Ovary (tissue), 9 donors: Measurements from ENCODE around the gene MDN1. TPM values are rescaled to one million over a fixed set of nuclear protein-coding genes. Genes with fewer than 3 reads are reported as not detected.

Experiments
- DNase-seq, 5 donors: peaks; one replicate each; pipeline ENCODE4 v3.0.0-alpha.2; 2019 to 2020
- H3K27ac ChIP-seq, 2 donors: fragments of 200-600 bp; one replicate each; pipeline versions ENCODE4 v1.5.1 to v1.8.0; 2019 to 2022
- H3K27me3 ChIP-seq: fragments of 200-600 bp; one replicate; pipeline ENCODE4 v1.8.0; 2022
- H3K36me3 ChIP-seq: fragments of 200-600 bp; sonication (generic); one replicate; pipeline ENCODE4 v1.5.1; 2019
- H3K4me1 ChIP-seq: one replicate; pipeline ENCODE4 v1.8.1; 2013; ENCODE audit warnings: mild to moderate bottlenecking, moderate library complexity; ENCODE audit not compliant: insufficient read depth
- H3K4me3 ChIP-seq: fragments of 200-600 bp; sonication (generic); one replicate; pipeline ENCODE4 v1.5.1; 2017
- H3K9me3 ChIP-seq, 2 donors: fragments of 200-600 bp in 1 of 2; sonication (generic) in 1 of 2; one replicate each; pipeline versions ENCODE4 v1.5.1 to v1.8.1; 2013 to 2019; ENCODE audit warnings: mild to moderate bottlenecking in 1 of 2, moderate library complexity in 1 of 2
- EP300 ChIP-seq: sonication (generic); formaldehyde crosslinking; IDR thresholded peaks from one replicate; pipeline ENCODE4 v1.6.1; 2017; ENCODE audit warnings: antibody characterized with exemption
- POLR2A ChIP-seq: fragments of 450-650 bp; IDR thresholded peaks from one replicate; pipeline ENCODE4 v1.6.1; 2017; ENCODE audit warnings: antibody characterized with exemption, mild to moderate bottlenecking, moderate library complexity
- WGBS, 3 donors: extraction: QIAGEN DNeasy Blood & Tissue Kit in 1 of 3; methylation state at CpG; one replicate each; pipeline versions ENCODE4 v1.1.5 to v1.1.7; 2013 to 2017; 5-methylcytosine and 5-hydroxymethylcytosine counted together
- intact Hi-C, 4 donors: fragments of 100-400 bp; cut with DNase I; formaldehyde crosslinking; loops; one replicate each; pipeline versions ENCODE4 v1.11.0 to v1.15.1; 2022 to 2023
- polyA plus RNA-seq, 2 donors: library from polyadenylated mRNA; stranded (reverse); fragments of 200-250 nt in 1 of 2; fragments of 350-450 nt in 1 of 2; fragmentation: Illumina TruSeq in 1 of 2; extraction: RNeasy Lipid Tissue Mini Kit (QIAGEN cat#74804) in 1 of 2; gene quantifications; one replicate each; pipeline ENCODE4 v1.2.3, GENCODE V29; 2013 to 2014
- total RNA-seq, 7 donors: library from RNA; depleted of rRNA in 2 of 7; stranded (reverse); fragments of >200 nt in 2 of 7; fragmentation: NEBNext Ultra II Directional in 3 of 7; extraction: Animal tissue kit (Norgen Biotek cat#: 25700) in 3 of 7; gene quantifications; one replicate each; pipeline versions ENCODE4 v1.1.0 to v1.2.4, GENCODE V29; 2016 to 2023
- TF ChIP-seq, protein P1 (sequence below), 3 donors: fragments of 450-650 bp in 2 of 3; fragments of 200-600 bp in 1 of 3; IDR thresholded peaks; one replicate each; pipeline versions ENCODE4 v1.5.1 to v1.8.0; 2016 to 2022; ENCODE audit warnings: antibody characterized with exemption in 3 of 3, mild to moderate bottlenecking in 1 of 3
- donor health status: DM: no; HTN: no; CAD: no; lungs with moderate emphysema.
- donor health status: DM: no; HTN: no; CAD: no.
- donor health status: Bipolar disorder and iron deficiency.
- donor health status: DM: yes; HTN: yes; CAD: no.
- donor health status: DM: no; HTN: no; CAD: no.
- donor health status: DM: yes; HTN: yes; CAD: no.

The MDN1 gene
- total and polyA plus RNA-seq, 9 donors, result 11.9 to 51.5 (median 32.3) TPM

DNA sequence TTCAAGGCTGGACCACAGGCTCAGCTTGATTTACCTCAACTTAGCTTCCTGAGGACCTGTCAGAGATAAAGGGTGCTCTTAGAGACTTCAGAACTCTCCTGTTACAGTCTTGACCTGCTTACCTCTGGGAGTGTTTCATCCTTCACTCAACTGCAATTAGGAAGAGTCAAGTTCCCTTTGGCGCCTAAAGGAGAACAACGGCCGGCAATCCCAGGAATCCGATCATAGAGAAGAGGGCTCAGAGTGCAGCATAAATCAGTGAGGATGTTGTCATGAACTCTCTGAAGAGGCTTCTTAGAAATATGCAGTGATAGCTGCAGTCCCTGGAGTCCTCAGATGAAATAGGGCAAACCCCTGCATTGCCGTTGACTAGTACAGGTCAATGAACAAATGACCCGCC lies 217.4 kb downstream of the MDN1 start:
- H3K4me1 ChIP-seq, result no peaks in the 10 kb centered on the region
- TF ChIP-seq EP300 (no peak), POLR2A (no peak)
- TF ChIP-seq, protein P1, sequence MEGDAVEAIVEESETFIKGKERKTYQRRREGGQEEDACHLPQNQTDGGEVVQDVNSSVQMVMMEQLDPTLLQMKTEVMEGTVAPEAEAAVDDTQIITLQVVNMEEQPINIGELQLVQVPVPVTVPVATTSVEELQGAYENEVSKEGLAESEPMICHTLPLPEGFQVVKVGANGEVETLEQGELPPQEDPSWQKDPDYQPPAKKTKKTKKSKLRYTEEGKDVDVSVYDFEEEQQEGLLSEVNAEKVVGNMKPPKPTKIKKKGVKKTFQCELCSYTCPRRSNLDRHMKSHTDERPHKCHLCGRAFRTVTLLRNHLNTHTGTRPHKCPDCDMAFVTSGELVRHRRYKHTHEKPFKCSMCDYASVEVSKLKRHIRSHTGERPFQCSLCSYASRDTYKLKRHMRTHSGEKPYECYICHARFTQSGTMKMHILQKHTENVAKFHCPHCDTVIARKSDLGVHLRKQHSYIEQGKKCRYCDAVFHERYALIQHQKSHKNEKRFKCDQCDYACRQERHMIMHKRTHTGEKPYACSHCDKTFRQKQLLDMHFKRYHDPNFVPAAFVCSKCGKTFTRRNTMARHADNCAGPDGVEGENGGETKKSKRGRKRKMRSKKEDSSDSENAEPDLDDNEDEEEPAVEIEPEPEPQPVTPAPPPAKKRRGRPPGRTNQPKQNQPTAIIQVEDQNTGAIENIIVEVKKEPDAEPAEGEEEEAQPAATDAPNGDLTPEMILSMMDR (IDR thresholded peaks at IDR 0.05), result no peak
- intact Hi-C loops, result no loop called here
- no peak overlapping the region for H3K27ac ChIP-seq
- WGBS, 3 donors, result 92 to 96% (median 94%) methylated on average over 6 of the region's 6 CpGs
- DNase-seq, result no peak
- H3K4me3 ChIP-seq, result no peak overlapping the region
- no peaks in the 10 kb centered on the region for H3K9me3 ChIP-seq
- no peaks in the 10 kb centered on the region for H3K27me3 ChIP-seq
- H3K36me3 ChIP-seq, result no peaks in the 10 kb centered on the region

DNA sequence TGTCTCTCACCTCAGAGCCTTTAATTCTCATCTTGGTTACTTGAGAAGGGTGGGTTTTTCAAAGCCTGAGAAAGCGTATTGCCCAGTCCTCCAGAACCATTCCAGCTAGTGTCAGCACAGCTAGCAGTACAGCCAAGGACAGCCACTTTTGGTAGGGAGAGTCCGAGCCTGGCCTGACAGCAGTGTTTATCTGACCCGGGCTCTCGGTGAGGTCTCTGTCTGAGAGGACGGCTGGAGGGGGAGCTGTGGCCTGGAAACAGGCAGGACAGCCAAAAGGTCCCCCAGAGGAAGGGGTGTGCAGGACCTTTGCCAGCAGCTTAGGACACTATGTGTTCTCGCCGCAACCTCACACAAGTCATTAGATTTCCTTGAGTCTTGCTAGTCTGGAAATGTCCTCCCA lies 219.9 kb downstream of the MDN1 start:
- no peak overlapping the region for H3K4me3 ChIP-seq
- no peak overlapping the region for H3K27ac ChIP-seq
- TF ChIP-seq, protein P1 (IDR thresholded peaks at IDR 0.05), result no peak
- TF ChIP-seq EP300, result no peak
- no peak for TF ChIP-seq POLR2A
- whole genome bisulfite sequencing, 3 donors, result 58 to 65% (median 63%) methylated on average over 7 of the region's 7 CpGs
- DNase-seq, result no peak
- no peaks in the 10 kb centered on the region for H3K27me3 ChIP-seq
- H3K36me3 ChIP-seq, result no peaks in the 10 kb centered on the region
- H3K9me3 ChIP-seq, result no peaks in the 10 kb centered on the region
- no peaks in the 10 kb centered on the region for H3K4me1 ChIP-seq
- intact Hi-C loops, result no loop called here

DNA sequence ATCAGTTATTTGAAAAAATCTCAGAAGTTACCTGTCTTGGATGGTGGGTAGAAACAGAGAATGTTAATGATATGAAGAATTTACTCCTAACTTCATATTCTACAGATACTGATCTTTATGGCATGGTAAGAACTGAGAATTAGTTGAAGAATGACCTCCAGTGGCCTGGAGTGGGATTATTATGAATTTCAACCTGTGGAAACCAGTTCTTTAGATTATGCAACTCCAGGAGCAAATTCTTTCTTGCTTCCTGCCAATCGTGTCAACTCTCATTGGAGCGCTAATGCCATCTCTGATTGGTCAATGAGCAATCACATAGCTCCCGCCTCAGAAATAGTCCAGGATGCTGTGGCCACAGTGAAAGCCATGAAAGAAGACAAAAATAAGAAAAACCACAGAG lies 221.6 kb downstream of the MDN1 start:
- Histone ChIP-seq H3K36me3 (no peaks in the 10 kb centered on the region), H3K4me3 (no peak overlapping the region), H3K4me1 (no peaks in the 10 kb centered on the region), H3K27me3 (no peaks in the 10 kb centered on the region), H3K27ac (no peak overlapping the region), H3K9me3 (no peaks in the 10 kb centered on the region)
- intact Hi-C loops, result no loop called here
- TF ChIP-seq EP300, result no peak
- no peak for TF ChIP-seq POLR2A
- TF ChIP-seq, protein P1 (IDR thresholded peaks at IDR 0.05), result peak in 1 of 3 donors; percentile 7
- WGBS, 3 donors, result 30 to 45% (median 33%) methylated on average over 3 of the region's 3 CpGs
- DNase-seq, result no peak

DNA sequence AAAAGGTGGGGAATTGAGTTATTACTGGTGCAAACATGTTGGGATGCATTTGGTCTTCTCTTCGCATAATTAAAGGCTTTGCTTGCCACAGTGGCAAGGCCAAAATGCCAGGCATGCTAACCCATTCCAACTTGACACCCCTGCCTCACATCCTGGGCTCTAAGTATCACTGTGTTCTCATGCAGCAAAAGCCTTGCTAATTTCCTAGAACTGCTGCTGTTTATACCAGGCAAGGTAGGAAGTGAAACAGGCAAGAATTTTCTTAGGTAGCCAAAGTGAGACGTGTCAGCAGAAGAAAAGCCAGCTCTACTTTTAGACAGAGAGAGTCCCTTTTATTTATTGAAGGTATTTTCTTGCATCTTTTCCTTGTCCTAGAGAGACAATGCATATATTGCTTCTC lies 222.2 kb downstream of the MDN1 start:
- Histone ChIP-seq H3K27me3 (no peaks in the 10 kb centered on the region), H3K36me3 (no peaks in the 10 kb centered on the region), H3K4me3 (no peak overlapping the region), H3K4me1 (no peaks in the 10 kb centered on the region), H3K9me3 (no peaks in the 10 kb centered on the region), H3K27ac (no peak overlapping the region)
- 46 to 75% (median 48%) methylated on average over 2 of the region's 2 CpGs for WGBS, 3 donors
- no peak for DNase-seq
- TF ChIP-seq POLR2A (no peak), EP300 (no peak)
- TF ChIP-seq, protein P1 (IDR thresholded peaks at IDR 0.05), result no peak
- intact Hi-C loops, result no loop called here

DNA sequence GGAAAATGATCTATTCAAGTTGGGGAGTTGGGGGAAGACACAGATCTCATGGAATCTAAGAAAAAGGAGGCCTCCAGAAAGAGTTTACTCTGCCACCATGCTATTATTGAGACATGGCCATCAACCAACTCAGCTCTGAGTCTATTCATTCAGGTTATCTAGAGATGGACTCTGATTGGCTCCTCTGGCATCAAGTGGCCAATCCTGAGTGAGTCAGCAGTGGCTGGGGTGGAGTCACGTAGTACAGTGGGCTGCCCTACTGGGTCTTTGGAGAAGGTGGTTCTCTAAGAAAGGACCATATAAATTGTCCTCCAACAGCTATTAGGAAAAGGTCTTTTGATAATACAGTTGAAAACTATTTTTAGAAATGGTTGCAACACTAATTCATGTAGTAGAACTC lies 223.1 kb downstream of the MDN1 start:
- H3K36me3 ChIP-seq, result no peaks in the 10 kb centered on the region
- H3K4me1 ChIP-seq, result no peaks in the 10 kb centered on the region
- WGBS, 3 donors, result 89 to 90% (median 89%) methylated on average over 1 of the region's 1 CpG
- TF ChIP-seq EP300 (no peak), POLR2A (no peak)
- TF ChIP-seq, protein P1 (IDR thresholded peaks at IDR 0.05), result no peak
- DNase-seq, result no peak
- no peaks in the 10 kb centered on the region for H3K9me3 ChIP-seq
- no peak overlapping the region for H3K27ac ChIP-seq
- intact Hi-C loops, result no loop called here
- no peaks in the 10 kb centered on the region for H3K27me3 ChIP-seq
- H3K4me3 ChIP-seq, result no peak overlapping the region
